GM12878 (cell line): ENCODE data around the gene HS3ST3B1.

ENCODE experiments used
- ATF3 ChIP-seq: IDR thresholded peaks from 2 replicates; pipeline ENCODE4 v1.6.1; 2011; ENCODE audit warnings: low read depth, mild to moderate bottlenecking, low read length, moderate library complexity, borderline replicate concordance; ENCODE audit errors: extremely low read depth
- CHD2 ChIP-seq: IDR thresholded peaks from 2 replicates; pipeline ENCODE4 v1.6.1; 2011; ENCODE audit warnings: low read depth, low read length, improper control_type of control experiment, borderline replicate concordance
- CHD4 ChIP-seq: fragments of 200-600 bp; sonication (generic); IDR thresholded peaks from 2 replicates; pipeline ENCODE4 v1.6.1; 2016; ENCODE audit warnings: mild to moderate bottlenecking
- CTCF ChIP-seq, 3 experiments: IDR thresholded peaks in 2 of 3; conservative IDR thresholded peaks in 1 of 3; 2 replicates each; pipeline ENCODE4 v1.5.1; 2011; ENCODE audit warnings: low read depth in 3 of 3, low read length in 3 of 3, mild to moderate bottlenecking in 3 of 3, control low read depth in 2 of 3, moderate library complexity in 2 of 3, inconsistent platforms in 1 of 3, mixed read lengths in 1 of 3; ENCODE audit not compliant: control insufficient read depth in 2 of 3, insufficient read depth in 1 of 3; ENCODE audit errors: extremely low read depth in 1 of 3
- NBN ChIP-seq: fragments of 450-650 bp; IDR thresholded peaks from 2 replicates; pipeline ENCODE4 v1.6.1; 2016
- POLR2AphosphoS5 ChIP-seq: IDR thresholded peaks from 2 replicates; pipeline ENCODE4 v1.6.1; 2011; ENCODE audit warnings: mild to moderate bottlenecking, low read length, inconsistent platforms
- SIX5 ChIP-seq: IDR thresholded peaks from 2 replicates; pipeline ENCODE4 v1.6.1; 2011; ENCODE audit warnings: mild to moderate bottlenecking, low read depth, low read length, moderate library complexity; ENCODE audit not compliant: severe bottlenecking
- ZBTB4 ChIP-seq: fragments of 450-650 bp; formaldehyde crosslinking; IDR thresholded peaks from 2 replicates; pipeline ENCODE4 v1.4.0; 2022; ENCODE audit warnings: mild to moderate bottlenecking, moderate library complexity

- TF ChIP-seq CTCF (IDR thresholded peaks at IDR 0.05 in 2 of 3, conservative IDR thresholded peaks at IDR 0.05 in 1 of 3; ENCODE audit: control insufficient read depth in 2 of 3, extremely low read depth in 1 of 3, insufficient read depth in 1 of 3, low read depth in 3 of 3, low read length in 3 of 3) (no peak), ATF3 (no peak), NBN (no peak), CHD2 (no peak), POLR2AphosphoS5 (no peak), CHD4 (no peak), ZBTB4 (CRISPR knock-in tag) (no peak), SIX5 (no peak)
These were observed 54.7 kb downstream of the HS3ST3B1 start for GRCh38 chr17:14355556-14355955.
